GM18868 (cell line): ENCODE results near the gene PLEKHA6.

Source experiments
- ATAC-seq: cut with Tn5 transposase; IDR thresholded peaks from one replicate; pipeline ENCODE4 v1.9.1; 2021; ENCODE audit warnings: mild to moderate bottlenecking, moderate library complexity; ENCODE audit not compliant: unreplicated experiment

The PLEKHA6 gene, protein sequence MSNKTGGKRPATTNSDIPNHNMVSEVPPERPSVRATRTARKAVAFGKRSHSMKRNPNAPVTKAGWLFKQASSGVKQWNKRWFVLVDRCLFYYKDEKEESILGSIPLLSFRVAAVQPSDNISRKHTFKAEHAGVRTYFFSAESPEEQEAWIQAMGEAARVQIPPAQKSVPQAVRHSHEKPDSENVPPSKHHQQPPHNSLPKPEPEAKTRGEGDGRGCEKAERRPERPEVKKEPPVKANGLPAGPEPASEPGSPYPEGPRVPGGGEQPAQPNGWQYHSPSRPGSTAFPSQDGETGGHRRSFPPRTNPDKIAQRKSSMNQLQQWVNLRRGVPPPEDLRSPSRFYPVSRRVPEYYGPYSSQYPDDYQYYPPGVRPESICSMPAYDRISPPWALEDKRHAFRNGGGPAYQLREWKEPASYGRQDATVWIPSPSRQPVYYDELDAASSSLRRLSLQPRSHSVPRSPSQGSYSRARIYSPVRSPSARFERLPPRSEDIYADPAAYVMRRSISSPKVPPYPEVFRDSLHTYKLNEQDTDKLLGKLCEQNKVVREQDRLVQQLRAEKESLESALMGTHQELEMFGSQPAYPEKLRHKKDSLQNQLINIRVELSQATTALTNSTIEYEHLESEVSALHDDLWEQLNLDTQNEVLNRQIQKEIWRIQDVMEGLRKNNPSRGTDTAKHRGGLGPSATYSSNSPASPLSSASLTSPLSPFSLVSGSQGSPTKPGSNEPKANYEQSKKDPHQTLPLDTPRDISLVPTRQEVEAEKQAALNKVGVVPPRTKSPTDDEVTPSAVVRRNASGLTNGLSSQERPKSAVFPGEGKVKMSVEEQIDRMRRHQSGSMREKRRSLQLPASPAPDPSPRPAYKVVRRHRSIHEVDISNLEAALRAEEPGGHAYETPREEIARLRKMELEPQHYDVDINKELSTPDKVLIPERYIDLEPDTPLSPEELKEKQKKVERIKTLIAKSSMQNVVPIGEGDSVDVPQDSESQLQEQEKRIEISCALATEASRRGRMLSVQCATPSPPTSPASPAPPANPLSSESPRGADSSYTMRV

DNA sequence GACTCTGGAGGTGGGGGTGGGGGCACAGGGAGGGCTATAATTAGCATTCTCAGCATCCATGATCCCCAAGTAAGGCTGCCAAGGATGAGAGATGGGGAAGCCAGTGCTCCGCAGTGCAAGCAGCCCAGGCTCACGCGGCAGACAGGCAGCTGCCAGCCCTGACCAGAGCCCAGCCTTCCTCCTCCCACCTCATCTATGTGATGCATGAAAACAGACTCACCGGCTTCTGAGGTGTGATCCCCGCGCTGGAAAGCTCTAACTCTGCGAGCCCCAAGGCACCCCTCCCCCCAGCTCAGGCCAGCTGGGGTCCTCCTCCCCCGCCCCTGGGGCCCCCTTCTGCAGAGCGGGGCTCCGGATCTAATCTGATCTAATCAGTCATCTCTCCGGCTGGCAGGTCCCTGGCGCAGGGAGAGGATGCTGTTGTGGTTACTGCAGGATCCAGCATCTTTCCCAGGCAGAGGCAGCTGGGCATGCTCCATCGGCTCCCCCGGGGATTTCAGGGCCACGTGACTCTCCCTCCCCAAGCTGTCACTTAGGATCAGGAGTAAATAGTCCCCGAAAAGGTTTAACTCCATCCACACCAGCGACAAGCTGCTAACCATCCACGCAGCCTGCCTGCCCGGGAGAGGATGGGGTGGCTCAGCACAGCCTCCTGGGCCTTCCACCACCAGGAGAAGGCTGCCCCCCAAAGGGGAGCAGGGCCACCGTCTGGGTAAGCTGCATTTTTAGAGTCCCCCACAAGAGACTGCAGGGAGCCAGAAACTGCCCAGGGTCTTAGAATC lies at the start of gene PLEKHA6:
PLEKHA6 (minus strand) TSS at position 456 of the 782 bp plus-strand sequence. CDS start 86,202 bp downstream, outside the sequence.
- ATAC-seq, result no peak

DNA sequence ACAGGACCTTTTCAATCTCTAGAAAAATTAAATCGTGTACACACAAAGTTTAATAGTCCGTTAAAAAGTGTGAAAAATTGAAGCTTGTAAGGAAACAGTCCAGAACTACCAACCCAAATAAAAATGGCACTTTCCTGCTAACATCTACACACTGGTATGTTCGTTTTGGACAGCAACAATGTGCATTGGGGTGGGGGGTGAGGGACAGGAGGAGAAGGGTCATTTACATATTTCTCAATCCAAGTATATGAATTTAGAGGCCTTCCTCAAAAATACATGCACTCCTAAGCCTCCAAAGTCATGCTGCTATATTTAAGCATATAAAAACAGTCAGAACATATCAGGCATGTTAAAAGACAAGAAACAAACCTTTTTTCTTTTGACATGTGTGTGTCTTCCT lies 49.4 kb upstream of the PLEKHA6 start:
- no peak for ATAC-seq

DNA sequence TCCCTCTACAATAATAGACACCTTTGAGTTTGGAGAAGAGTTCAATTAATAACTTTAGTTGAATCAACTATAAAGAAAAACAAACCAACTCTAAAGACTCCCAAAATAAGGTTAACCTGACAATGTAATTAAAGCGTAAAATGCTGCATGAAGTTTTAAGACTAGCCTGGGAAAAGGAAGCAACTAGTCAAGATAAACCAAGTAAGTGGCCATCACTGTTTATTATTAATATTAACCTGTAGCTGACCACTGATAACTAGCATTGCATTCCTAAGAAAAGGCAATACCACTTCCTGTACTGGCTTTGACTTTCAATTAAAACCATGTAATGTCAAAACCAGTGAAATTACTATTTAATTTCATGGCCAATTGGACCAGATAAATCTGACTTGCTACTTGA lies 48.9 kb upstream of the PLEKHA6 start:
- ATAC-seq, result no peak

DNA sequence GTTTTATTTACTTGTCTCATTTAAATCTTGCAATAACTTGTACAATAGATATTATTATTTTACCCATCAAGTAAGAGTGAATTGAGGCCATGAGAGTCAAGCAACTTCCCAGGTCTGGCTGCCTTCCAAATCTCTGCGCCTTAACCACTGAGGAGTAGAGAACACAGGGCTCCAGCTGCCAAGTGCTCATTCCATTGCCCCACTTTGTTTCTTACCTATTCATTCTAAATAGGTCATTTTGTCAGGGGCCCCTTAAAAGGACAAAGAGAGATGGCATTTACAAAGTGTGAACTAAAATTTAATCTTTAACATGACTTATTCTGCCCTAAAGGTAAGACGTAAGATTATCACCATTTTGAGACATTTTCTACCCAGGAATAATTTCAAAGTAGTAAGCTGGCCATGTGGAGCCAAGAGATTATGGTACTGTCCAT lies 48.4 kb upstream of the PLEKHA6 start:
- ATAC-seq, result no peak

DNA sequence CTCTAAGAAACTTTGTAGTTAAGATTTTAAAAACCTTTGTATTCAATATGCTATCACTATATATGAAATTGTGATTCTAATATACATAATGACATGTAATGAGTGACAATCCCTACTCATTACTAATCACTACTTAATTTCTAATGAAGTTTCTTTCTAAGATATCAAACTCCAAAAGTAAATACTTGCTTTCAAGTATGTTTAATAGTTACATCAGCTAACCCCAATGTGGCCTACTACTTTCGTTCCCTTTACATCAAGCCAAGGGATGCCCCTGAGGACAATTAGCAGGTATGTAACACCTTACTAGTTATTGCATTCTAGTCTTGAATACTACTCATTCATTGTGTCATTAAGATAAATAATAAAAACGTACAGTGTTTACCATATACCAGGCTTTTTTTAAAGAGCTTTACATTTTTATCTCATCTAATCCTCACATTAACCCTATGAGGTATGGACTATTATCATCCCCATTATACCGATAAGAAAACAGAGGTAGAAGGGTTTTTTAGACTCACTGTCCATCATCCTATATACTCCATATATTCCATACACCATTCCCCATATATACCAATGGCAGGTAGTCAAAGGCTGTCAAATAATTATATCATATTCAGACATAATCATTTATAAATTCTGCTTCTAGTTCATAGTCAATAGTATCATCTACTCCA lies 47.7 kb upstream of the PLEKHA6 start:
- no peak for ATAC-seq

DNA sequence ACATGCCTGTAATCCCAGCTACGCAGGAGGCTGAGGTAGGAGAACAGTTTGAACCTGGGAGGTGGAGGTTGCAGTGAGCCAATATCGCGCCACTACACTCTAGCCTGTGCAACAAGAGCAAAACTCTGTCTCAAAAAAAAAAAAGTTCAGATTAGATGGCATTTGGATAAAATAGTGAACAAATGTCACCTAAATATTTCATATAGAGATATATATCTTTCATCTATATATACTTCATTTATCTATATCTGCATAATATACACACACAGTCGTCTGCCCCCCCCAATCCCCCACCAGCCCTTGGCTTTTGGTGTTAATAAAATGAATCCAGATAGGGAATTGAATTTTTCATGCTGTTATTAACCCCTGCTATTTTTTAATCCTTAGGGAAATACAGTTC lies 46.9 kb upstream of the PLEKHA6 start:
- ATAC-seq, result no peak

DNA sequence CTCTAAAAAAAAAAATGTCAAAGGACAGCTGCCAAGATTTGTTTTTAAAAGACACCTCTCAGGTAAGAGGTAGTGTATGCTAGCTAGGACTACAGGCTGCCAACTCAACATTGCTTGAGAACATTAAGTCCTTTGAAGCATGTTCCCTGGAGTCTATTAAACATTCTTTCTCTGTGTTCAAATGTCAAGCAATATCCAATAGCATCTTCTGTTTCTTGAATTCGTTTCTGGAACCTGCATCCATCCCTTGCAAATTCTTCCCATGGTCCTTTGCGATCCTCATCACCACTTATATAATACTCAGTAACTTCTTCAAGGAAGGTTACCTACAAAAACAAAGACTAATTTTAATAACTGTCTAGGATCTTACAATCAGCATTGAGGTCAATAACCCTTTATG lies 46.3 kb upstream of the PLEKHA6 start:
- ATAC-seq, result no peak

DNA sequence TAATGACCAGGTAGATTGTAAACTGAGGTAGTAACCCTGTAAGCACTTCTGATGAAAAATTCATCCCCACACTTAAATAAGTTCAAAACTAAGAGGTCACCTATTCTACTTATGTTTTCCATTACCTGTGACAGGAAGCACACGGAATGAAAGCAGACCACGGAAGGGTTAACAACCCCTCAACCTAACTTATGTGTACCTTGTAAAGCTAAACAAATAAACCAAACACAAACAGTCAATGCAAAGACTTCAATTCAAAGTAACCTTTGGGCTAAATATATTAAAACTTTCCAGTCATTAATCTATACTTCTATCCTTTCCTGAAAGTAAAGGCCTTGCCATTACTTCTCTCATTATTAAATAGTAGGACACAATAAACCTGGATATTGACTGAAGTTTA lies 44.9 kb upstream of the PLEKHA6 start:
- ATAC-seq, result no peak

DNA sequence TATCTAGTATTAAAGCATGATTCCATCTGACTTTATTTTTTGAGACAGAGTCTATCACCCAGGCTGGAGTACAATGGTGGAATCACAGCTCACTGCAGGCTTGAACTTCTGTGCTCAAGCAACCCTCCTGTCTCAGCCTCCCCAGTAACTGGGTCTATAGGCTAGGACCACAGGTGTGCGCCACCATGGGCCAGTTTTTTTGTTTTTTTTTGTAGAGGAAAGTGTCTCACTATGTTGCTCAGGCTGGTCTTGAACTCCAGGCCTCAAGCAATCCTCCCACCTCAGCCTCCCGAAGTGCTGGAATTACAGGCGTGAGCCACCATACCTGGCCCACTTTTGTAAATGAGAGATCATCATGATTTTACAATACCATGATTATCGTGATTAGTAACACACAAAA lies 42.7 kb upstream of the PLEKHA6 start:
- ATAC-seq, result no peak

DNA sequence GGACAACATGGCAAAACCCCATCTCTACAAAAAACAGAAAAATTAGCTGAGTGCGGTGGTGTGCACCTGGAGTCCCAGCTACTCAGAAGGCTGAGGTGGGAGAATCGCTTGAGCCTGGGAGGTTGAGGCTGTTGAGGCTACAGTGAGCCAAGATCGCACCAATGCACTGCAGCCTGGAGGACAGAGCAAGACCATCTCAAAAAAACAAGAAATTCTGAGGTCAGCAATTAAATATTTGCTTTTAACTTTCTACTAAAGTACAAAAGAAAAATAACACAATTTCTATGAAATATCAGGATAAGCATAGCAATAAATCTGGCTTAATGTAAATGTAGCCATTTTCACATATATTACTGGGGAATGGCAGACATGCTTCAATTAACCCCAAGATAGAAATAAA lies 42.0 kb upstream of the PLEKHA6 start:
- ATAC-seq, result no peak

DNA sequence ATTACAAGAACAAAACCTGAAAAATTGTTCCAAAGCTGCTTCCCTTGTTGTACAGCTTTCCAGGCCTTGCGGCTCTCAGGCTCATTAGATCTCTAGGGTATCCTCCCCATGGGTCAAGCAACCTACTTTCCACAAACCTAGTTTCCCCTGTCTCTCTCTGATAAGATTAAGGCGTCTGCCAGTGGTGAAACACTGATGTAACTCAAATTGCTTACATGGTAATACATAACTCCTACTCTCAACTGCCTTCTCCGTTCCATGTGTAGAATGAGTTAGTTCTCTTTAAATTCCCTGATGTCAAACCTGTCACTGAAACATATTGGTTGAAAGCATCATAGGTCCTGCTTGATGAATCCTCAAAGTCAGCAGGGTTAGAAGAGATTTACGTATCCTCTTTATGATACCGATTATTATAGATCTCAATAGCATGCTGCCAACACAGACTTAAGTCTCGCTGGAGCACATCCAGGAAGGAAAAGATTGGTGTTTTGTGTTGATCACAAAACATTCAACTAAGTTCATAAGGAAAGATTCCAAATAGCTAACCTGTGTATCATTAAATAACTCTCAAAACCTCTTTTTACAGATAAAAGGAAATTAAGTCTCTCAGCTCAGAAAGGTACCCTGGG lies 41.3 kb upstream of the PLEKHA6 start:
- ATAC-seq, result no peak

DNA sequence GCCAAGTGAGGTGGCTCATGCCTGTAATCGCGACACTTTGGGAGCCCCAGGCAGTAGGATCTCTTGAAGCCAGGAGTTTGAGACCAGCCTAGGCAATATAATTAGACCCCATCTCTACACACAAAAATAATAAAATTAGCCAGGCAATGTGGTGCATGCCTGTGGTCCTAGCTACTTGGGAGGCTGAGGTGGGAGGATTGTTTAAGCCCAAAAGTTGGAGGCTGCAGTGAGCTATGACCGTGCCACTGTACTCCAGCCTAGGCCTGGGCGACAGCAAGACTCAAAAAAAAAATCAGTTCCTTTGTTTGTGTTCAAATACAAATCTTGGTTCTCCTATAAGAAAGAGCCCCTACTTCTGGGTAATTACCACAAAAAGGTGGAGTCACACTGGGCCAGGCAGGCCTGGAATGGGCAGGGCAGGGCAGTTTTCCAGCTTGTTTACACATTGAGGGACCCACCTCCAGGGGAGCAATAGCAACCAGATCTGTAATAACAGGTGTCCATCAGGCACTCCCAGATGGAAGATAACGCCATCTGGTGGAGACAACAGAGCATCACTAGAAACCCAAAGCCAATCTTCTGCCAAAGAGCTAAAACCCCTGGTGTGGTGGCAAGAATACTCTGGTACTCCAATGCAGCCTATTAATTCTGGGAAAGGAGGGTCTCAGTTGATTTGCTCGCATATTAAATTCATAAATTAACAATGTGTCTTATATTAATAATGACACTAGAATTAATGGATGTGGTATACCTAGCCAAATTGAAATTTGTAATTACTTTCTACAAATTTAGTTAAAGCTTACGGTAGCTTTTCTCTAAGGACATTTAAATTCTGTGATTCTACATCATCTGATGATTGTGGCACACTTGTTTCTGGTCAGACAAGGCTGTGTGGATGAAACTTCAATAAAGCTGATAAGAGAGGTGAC lies 38.7 kb upstream of the PLEKHA6 start:
- ATAC-seq, result no peak

DNA sequence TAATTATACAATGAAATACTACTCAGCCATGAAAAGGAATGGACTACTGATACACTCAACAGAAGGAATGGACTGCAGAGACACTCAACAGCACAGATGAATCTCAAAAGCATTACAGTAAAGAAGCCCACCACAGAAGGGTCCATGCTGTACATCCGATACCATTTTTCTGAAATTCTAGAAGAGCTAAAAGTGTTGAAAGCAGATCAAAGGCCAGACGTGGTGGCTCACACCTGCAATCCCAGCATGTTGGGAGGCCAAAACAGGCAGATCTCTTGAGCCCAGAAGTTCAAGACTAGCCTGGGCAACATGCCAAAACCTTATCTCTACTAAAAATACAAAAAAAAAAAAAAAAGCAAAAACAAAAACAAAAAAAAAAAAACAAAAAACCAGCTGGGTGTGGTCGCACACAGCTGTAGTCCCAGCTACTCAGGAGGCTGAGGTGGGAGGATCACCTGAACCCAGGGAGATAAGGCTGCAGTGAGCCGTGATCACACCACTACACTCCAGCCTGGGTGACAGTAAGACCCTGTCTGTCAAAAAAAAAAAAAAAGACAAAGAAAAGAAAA lies 36.4 kb upstream of the PLEKHA6 start:
- no peak for ATAC-seq

DNA sequence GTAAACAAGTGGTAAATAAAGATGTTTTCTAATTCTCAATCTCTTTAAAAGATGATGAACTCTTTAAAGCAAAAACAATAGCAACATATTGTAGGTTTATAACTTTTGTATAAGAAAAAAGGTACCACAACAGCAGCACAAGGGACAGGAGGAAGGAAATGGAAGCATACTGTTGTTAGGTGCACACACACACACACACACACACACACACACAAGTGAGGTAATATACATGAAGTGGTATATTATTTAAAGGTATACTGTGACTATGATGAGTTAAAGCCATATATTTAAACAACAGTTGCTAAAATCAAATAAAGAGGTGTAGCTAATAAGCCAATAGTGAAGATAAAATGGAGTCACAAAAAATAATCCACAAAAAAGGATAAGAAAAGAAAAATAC lies 31.9 kb upstream of the PLEKHA6 start:
- no peak for ATAC-seq

DNA sequence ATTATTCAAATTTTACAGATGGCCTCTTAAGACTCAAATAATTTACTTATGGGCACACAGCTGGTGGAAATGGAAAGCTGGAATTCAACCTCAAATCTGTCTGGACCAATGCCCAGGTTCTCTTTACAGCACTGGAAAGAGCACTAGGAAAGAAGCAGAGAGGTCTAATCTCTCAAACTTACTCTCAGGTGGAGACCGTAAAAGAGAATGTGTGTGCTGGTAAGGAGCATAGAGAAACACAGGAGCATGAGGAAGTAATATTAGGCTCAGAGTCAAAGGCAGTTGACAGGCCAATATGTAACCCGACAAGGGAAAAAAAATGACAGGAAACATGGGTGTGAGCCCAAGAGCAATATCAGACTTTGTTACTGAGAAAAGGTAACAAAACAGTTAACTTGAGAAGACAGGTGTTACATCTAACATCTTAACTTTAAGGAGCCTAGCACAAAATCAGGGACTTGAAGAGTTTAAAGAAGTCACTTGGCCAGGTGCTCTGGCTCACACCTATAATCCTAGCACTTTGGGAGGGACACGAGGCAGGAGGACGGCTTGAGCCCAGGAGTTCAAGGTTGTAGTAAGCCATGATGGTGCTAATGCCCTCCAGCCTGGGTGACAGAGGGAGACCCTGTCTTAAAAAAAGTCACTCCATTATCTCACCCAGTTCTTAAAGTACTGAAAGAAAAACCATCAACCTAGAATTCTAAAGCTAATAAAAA lies 31.2 kb upstream of the PLEKHA6 start:
- ATAC-seq, result no peak

DNA sequence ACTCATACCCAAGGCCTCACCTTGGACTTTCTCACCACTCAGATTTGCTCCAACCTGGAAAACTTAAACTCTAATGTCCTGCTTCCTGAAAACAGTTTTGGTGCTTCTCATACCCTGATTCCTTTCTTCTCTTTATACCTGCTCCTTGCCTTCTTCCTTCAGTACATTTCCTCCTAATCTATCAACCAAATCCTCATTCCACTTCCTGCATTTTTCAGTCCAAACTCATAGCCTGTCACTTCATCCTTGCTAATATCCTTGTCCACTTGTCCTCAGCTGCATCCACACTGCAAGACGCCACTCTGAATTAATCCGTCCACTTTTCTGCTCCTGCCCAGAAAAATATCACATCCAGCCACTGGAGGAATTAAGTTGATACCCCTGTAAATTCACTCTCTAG lies 26.0 kb upstream of the PLEKHA6 start:
- ATAC-seq, result no peak

DNA sequence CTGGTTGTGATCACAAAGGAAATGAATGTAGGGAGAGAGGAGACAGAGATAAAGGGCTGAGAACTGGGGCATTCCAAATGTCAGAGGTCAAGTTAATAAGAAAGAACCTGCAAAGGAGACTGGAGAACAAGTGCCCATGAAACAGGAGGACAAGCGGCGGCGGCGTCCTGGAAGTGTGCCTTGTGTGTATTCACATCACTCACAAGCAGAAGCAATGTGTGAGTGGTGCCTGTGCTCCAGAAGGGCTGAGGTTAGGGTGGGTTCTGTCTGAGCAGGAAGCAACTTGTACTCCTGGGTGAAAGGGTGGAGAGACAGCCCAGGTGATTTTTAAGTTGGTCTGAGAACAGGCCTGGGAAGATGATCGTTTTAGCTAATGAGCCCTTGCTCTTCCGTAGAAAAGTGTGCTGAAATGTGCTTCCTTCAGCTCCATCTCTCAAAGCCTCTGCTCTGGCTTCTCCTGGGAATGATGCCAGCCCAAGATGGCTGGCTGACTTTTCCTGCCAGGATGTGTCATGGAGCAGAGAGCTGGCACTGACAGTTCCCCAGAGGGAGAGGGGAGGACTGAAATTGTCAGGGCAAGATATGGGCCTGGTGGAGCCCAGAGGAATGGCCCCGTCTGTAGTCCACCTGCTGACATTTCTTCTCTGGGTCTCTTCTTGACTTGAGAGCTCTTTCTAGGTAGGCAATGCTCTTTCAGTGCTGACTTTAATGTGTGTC lies 25.1 kb upstream of the PLEKHA6 start:
- ATAC-seq, result no peak
